ENCODE data around the gene THBS4.

DNA sequence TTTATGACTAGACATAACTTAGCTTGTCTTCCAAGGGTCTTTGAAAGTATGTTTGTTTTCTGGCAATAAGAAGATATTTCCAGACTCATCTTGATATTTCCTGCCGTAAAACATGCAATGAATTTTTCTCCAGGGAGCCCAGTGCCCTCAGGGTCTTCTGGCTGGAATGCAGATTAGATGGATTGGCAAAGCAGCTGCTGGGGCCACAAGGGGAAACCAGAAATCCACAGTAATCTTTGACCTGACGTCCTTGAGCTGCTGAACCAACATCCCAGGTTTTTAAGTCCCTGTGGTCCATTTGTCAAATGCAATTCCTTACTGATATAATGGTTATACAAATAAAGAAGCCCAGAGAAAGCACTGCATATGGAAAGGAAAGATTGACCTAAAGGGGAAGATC, 93.0 kb downstream of the THBS4 start:
- TF ChIP-seq, protein P1, sequence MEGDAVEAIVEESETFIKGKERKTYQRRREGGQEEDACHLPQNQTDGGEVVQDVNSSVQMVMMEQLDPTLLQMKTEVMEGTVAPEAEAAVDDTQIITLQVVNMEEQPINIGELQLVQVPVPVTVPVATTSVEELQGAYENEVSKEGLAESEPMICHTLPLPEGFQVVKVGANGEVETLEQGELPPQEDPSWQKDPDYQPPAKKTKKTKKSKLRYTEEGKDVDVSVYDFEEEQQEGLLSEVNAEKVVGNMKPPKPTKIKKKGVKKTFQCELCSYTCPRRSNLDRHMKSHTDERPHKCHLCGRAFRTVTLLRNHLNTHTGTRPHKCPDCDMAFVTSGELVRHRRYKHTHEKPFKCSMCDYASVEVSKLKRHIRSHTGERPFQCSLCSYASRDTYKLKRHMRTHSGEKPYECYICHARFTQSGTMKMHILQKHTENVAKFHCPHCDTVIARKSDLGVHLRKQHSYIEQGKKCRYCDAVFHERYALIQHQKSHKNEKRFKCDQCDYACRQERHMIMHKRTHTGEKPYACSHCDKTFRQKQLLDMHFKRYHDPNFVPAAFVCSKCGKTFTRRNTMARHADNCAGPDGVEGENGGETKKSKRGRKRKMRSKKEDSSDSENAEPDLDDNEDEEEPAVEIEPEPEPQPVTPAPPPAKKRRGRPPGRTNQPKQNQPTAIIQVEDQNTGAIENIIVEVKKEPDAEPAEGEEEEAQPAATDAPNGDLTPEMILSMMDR (IDR thresholded peaks at IDR 0.05; ENCODE audit: insufficient read depth, low read length, poor library complexity, severe bottlenecking): no peak
- no peak for TF ChIP-seq EZH2phosphoT487 (conservative IDR thresholded peaks at IDR 0.05; ENCODE audit: low read length)
